Right renal cortex interstitium (tissue), 3 donors: Measurements from ENCODE around the gene MRPS22. TPM values are rescaled to one million over a fixed set of nuclear protein-coding genes. Genes with fewer than 3 reads are reported as not detected.
"Not testable (repeated sequence)": the region's sequence is repeated elsewhere in the genome, so short reads cannot be mapped to it uniquely, and the experiment has no call there.

ENCODE experiments used
- DNase-seq, 3 donors: peaks; one replicate each; pipeline ENCODE4 v3.0.0-alpha.2; 2013; ENCODE audit warnings: low read depth in 3 of 3, low spot score in 2 of 3
- polyA plus RNA-seq, 3 donors: library from polyadenylated mRNA; unstranded; fragments of 120-200 nt; gene quantifications; one replicate each; pipeline ENCODE4 v1.2.1, GENCODE V29; 2013; ENCODE audit not compliant: insufficient read length in 3 of 3

Gene MRPS22
- polyA plus RNA-seq, 3 donors: 62.1 to 64.6 (median 62.2) TPM

- peak in 1 of 3 donors; percentile 16 for DNase-seq
Measured at GRCh38 chr3:139388821-139389551, 45.2 kb downstream of the MRPS22 start.

- peak; percentile 97 to 99 (median 99) for DNase-seq
Measured at GRCh38 chr3:139389552-139390368, 45.9 kb downstream of the MRPS22 start, which contains the start of gene COPB2. COPB2 (minus strand) TSS chr3:139389647; CDS start chr3:139389550, 97 bp downstream.

GRCh38 chr3:139394116-139394515 is 50.3 kb downstream of the MRPS22 start:
- no peak for DNase-seq

GRCh38 chr3:139396707-139397106 is 52.9 kb downstream of the MRPS22 start:
- DNase-seq: no peak

- not testable (repeated sequence) for DNase-seq
Measured at GRCh38 chr3:139401155-139401554, 57.3 kb downstream of the MRPS22 start.

Other genes with a start within 250 kb of the MRPS22 start
- 100 to 1,000 TPM; 164 to 176 (median 173) TPM for gene COPB2, start 45.6 kb downstream of the MRPS22 start, polyA plus RNA-seq
- gene RBP2, start 132.5 kb downstream of the MRPS22 start, polyA plus RNA-seq: under 1 TPM; 0.18 to 0.46 (median 0.24) TPM
- 100 to 1,000 TPM; 334 to 353 (median 344) TPM for gene RBP1, start 195.7 kb downstream of the MRPS22 start, polyA plus RNA-seq